GM21786 (cell line): ENCODE measurements around the gene CCDC9B.

Source experiments
- ATAC-seq: cut with Tn5 transposase; IDR thresholded peaks from one replicate; pipeline ENCODE4 v1.9.1; 2021; ENCODE audit not compliant: unreplicated experiment

CCDC9B gene

GRCh38 chr15:40310001-40310959 lies 30.5 kb downstream of the CCDC9B start:
- no peak for ATAC-seq

GRCh38 chr15:40309344-40309862 lies 31.3 kb downstream of the CCDC9B start:
- no peak for ATAC-seq

DNA sequence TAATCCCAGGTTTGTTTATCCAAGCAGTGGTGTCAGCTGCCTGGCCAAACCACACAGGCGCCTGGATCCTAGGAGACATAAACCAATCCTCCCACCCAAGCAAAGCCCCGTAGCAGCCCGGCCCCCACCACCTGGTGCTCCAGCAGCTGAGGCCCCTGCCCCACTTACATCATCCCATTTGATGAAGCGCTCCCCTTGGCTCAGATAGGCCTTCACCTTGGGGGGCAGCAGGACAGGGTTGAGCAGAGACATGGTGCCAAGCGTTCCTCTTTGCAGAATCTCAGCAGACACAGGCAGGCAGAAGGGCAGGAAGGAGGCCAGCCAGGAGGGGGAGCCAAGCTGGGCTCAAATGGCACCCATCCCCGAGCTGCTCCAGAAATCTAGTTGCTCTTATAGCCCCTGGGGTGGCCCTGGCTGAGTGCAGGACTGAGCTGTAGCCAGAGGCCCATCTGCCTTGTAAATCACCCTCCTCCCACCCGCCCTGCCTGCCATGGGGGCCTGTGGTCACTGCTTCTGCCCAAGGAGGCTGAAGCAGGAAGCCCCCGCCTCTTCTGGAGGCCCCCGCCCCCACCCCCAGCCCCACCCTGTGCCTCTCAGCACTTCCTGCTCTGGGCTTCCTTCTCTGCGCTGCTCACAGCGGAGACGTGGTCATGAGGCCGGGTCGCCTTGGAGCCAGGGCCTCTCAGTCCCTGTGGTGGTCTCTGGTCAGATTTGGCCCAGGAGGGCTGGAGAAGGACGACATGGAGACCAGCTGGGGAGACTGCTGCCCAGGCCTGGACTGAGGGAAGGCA lies 33.1 kb downstream of the CCDC9B start, which contains the start of gene PLCB2:
Gene PLCB2, minus strand, starts transcription at position 515 of the 791 bp plus-strand sequence. Its CDS starts 263 bp downstream, at position 252.
- ATAC-seq: peak; percentile 54

GRCh38 chr15:40306908-40307307 lies 33.8 kb downstream of the CCDC9B start:
- ATAC-seq: no peak

DNA sequence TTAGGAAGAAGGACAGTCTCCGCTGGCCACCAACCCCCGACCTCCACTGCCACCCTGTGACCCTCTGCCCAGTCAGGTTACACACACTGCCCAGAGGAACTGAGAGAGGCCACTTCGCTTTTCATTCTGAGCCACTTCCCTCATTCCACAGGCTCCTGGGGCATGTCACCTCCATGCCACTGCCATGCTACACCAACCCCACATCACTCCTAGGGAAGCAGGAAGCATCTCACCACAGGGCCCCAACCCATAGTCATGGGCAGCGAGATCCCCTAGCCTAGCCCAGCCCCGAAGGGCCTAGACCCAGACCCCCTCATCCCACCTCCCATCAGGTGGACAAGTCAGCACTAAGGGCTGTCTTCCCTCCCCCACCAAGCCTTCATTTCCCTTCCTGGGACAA lies 34.4 kb downstream of the CCDC9B start:
- no peak for ATAC-seq

DNA sequence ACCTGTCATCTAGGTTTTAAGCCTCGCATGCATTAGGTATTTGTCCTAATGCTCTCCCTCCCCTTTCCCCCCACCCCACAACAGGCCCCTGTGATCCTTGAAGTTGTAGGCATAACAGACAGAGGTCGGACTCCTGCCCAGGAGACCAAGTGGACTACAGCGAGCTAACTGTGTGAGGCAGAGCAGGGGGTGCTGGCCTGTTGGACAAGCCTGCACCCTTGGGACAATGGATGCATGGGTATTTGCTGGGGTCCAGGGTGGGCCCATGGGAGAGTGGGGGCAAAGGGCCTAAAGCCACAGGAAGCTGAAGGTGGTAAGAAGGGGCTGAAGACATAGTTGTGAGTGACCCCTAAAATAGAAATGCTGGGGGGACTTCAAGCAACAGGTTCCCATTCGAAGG lies 35.5 kb downstream of the CCDC9B start:
- ATAC-seq: no peak

- ATAC-seq: no peak
Observed at GRCh38 chr15:40303576-40303975, 37.2 kb downstream of the CCDC9B start.

DNA sequence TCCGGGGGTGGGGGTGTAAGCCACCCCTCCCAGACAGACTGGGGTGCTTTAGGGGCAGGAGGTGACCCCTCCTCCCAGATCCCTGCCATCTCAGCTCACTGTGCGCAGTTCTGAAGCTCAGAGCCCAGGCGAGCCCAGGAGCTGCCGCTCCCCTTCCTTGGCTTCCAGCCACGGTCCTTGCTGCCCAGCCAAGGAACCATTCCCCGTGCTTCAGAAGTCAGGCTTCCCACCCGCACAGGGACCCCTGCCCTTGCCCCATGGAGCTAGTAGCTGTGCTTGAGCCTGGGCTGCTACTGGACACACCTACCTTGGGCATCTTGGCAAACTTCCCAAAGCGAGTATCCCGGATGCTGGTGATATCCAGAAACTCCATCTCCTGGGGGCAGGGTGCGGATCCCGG lies 37.8 kb downstream of the CCDC9B start:
- ATAC-seq: no peak

DNA sequence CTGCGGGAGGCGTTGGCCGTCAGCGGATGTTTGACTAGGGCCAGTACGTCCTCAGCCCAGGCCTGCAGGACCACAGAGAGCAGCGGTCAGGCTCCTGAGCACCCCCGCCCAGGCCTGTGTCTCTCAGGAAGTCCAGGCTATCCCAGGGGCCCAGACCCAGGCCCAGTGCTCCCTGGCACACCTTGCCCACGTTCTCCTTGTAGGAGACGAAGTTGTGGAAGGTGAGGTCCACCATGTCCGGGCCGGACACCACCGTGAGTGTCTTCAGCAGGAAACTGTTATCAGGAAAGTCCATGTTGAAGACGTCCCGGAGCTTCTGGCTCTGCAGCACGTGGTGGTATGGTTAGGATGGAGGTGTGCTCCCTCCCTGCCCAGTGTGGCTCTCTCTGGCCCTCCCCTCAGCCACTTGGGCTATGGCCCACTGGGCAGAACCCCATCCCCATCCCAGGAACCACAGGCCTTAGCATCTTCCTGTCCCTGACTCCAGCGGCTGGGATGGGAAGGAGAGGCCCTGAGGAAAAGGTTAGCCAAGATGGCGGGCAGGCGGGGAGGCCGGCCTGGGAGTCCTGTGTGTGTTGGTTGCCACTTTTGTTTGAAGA lies 38.4 kb downstream of the CCDC9B start:
- no peak for ATAC-seq

DNA sequence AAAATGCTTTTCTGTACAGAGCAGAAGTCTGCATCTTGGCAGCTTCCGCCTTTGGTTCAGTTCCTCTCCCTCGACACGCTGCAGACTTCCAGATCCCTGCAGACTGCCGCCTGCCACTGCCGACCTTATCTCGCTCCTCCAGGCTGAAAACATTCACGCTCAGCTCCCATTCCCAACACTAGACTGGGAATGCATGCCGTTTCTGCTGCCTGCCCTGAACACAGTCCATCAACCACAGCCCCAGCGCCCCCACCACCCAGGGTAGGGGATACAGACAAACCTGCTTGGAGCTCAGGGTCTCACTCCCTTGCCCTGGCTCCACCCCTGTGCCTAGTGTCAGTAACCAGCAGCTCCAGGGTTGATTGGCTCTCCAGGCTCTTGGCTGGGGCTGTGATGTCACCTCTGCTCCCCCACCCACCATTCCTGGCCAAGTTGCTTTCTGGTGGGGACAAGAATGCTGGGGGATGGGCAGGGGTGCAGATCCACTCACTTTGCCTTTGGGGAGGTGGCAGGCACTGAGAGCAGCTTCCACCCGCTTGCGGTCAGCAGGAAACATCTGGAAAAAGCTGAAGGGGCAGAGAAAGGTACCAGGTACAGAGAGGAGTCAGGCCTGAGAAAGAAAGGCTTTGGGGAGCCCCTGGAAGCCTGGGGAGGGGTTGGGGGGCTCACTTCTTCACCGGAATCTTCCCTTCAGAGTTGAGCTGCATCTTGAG lies 39.1 kb downstream of the CCDC9B start:
- no peak for ATAC-seq

GRCh38 chr15:40300771-40301170 lies 40.0 kb downstream of the CCDC9B start:
- no peak for ATAC-seq

GRCh38 chr15:40300367-40300766 lies 40.4 kb downstream of the CCDC9B start:
- no peak for ATAC-seq

DNA sequence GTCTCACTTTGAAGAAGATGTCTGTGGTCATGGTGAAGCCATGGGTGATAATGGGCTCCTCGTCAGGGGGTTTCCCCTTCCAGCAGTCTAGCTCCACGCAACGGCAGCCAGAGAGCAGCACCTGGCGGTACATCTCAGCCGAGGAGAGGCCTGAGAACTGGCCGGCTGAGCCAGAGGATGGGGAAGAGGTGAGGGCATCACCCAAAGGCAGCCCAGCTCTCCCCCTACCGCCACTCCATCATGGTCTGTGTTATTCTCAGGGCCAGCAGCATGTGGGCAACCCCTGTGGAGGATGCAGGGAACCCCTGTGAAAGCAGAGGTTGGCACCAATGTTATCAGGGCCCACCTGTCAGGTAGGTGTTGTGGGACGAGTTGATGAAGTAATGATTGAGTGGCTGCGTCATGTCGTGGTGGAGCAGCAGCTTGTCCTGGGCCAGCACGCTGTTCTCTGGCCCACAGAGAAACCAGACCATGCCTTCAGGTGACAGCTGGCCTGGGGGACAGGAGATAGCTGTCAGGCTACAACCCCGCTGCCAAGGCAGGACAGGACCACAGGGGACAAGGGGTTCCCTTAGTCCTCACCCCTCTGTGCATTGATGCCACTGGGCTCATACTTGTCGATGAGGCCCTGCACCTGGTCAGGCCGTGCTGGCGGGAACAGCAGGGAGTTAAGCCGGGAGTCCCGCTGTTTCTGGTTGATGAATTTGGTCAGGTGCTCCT lies 42.4 kb downstream of the CCDC9B start:
- no peak for ATAC-seq

- ATAC-seq: no peak
Observed at GRCh38 chr15:40297356-40297755, 43.4 kb downstream of the CCDC9B start.

DNA sequence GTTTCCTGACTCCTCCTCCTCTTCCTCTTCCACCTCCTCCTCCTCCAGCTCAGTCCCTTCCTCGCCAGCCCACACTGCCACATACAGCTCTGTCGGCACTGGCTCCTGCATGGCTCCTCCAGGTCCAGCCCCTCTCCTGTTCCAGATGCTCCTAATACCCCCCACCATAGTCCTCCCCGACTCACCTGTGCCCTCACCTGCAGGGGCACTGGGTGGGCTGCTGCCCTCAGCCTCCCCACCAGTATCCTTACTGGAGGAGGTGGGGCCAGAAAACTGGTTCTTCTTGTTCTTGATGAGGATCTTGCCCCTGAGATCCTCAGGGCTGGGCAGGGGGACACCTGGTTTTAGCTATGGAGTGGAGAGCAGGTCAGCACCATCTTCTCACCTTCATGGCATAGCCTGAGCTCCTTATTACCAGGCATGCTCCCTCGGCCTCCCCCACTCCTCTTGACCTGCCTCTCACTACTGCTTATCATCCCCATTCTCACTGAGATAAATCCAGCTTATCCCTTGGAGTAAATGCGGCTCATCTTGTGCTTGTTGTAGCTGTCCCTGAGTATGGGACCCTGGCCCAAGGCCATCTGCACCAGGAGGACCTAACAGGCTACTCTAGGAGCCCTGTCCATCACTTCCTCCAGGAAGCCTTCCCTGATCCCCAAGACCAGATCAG lies 44.0 kb downstream of the CCDC9B start:
- no peak for ATAC-seq

DNA sequence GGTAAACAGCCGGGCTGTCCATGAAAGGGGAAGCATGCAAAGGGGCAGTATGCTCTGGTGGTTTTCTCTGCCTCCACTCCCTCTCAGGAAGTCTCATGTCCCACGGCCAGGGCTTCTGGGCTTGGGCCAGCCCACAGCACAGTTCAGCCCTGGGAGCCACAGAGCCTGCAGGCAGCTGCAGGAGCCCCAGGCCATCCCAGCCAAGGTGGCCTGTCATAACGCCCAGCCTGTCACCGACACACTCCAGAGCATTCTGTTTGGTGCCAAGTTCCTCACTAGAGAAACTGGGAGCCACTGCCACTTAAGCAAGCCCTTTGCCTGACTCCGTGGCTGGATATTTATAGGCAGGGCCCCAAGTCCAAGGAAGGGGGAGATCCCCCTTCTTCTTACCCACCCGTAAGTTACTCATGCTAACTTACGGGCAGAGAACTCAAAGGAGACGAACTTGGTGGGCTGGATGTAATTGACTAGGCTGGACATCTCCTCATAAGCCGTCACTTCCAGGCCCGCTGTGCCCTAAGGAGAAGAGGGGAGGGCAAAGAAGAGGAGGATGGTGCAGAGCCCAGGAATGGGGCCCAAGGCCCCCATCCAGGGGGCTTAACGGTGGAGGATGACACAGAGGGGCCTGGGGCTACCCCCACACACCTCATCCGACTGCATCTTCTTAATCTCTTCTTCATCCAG lies 44.7 kb downstream of the CCDC9B start:
- ATAC-seq: no peak

- ATAC-seq: no peak
Observed at GRCh38 chr15:40295297-40295696, 45.4 kb downstream of the CCDC9B start.

DNA sequence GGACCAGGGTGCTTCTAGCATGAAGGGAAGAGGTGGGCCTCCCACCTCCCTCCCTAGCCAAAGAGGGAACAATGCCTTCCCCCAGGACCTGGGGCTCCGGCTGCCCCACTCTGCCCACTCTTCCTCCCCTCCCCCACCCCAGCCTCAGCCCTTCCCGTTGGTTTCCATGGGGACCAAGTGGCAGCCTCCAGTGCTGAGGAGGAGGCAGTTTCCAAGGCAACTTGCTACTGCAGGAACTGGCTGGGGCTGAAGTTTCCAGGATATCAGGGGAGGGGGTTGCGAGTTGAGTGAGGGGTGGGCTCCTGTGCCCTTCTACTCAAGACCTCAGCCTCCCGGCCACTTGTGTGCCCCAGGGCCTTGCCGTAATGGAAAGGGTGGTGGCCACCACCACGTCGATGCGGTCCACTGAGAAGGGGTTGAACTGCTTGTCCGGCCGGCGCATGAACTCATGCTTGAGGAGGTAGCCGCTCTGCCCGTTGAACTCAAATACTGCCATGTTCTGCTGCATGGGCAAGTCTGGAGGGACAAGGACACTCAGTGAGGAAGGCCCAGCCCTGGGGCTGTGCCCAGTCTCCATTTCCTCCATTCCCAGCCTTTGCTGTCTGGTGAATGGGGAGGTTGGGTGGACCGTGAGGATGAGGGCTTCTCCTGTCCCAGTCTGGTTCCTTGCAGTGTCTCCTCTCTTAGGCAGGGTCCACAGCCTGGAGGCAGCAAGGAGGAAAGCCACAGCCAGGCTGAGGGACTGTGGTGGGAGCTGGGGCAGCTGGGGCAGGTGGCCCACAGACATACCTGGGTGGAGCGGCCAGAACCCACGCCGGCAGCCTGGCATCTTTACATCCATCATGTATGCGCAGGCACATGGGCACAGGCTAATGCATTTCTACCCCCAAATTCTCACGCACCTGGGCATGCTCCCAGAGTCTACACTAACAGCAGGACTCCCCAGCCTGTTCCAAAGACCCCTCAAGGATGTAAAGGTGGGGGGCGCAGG lies 46.5 kb downstream of the CCDC9B start:
- ATAC-seq: no peak
